OCI-LY1 (cell line): Measurements from ENCODE around the gene TRPM4.
"Not testable (repeated sequence)": the region's sequence is repeated elsewhere in the genome, so short reads cannot be mapped to it uniquely, and the experiment has no call there.

Source experiments
- EZH2 ChIP-seq: fragments of 200-600 bp; sonication (generic), shearing (Covaris generic); IDR thresholded peaks from 2 replicates; pipeline ENCODE4 v1.8.0; 2017; ENCODE audit warnings: borderline replicate concordance, mixed run types, mild to moderate bottlenecking, antibody characterized with exemption, low read length, moderate library complexity, mixed read lengths
- TF ChIP-seq, protein P1 (sequence below): fragments of 200-600 bp; sonication (generic), shearing (Covaris generic); IDR thresholded peaks from 2 replicates; pipeline ENCODE4 v1.5.1; 2017; ENCODE audit warnings: mild to moderate bottlenecking, antibody characterized with exemption, low read length, moderate library complexity, mixed read lengths

DNA sequence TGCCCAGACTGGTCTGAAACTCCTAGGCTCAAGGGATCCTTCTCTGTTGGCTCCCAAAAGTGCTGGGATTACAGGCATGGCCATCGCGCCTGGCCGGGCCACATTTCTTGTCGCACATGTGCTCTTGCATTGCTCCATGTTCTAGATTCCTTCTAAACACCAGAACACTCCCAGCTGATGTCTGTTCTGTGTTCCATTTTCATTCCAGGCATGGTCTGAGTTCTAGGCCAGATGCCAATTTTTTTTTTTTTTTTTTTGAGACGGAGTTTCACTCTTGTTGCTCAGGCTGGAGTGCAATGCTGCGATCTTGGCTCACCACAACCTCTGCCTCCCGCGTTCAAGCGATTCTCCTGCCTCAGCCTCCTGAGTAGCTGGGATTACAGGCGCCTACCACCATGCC is 35.8 kb upstream of the TRPM4 start:
- TF ChIP-seq, protein P1, sequence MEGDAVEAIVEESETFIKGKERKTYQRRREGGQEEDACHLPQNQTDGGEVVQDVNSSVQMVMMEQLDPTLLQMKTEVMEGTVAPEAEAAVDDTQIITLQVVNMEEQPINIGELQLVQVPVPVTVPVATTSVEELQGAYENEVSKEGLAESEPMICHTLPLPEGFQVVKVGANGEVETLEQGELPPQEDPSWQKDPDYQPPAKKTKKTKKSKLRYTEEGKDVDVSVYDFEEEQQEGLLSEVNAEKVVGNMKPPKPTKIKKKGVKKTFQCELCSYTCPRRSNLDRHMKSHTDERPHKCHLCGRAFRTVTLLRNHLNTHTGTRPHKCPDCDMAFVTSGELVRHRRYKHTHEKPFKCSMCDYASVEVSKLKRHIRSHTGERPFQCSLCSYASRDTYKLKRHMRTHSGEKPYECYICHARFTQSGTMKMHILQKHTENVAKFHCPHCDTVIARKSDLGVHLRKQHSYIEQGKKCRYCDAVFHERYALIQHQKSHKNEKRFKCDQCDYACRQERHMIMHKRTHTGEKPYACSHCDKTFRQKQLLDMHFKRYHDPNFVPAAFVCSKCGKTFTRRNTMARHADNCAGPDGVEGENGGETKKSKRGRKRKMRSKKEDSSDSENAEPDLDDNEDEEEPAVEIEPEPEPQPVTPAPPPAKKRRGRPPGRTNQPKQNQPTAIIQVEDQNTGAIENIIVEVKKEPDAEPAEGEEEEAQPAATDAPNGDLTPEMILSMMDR = not testable (repeated sequence)
- TF ChIP-seq EZH2 = not testable (repeated sequence)
